ENCODE results near the gene EXOC6. TPM values are rescaled to one million over a fixed set of nuclear protein-coding genes. Genes with fewer than 3 reads are reported as not detected.

The EXOC6 gene
- total RNA-seq, 1 donor from 2014 or later: 10.1 TPM

DNA sequence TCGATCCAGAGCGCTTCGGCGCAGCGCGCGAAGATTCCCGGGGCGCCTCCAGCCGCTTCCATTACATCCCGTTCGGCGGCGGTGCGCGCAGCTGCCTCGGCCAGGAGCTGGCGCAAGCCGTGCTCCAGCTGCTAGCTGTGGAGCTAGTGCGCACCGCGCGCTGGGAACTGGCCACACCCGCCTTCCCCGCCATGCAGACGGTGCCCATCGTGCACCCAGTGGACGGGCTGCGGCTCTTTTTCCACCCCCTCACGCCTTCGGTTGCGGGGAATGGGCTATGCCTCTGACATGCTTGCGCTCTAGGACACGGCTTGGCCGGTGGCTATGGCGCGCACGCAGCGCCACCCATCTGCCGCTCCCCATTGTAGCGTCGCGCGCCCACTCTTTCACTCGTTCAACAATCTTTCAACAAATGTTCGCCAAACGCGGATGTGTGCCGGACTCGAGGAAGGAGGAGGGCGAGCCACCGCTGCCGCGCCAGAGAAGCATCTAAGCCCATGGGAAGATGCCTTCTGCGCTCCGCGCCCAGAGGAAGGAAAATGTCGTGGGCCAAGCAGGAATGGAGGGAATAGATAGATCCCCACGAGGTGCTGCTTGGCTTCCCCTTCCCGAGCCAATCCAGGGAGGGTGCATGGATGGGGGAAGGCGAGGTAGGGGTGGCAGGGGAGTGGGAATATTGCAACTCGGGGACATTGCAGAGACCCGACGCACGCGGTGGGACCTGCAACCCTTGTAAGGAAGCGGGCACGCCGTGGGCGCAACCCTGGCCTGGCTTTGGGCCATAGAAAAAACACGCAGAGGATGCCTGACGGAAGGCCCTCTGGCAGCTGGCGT is 220.3 kb downstream of the EXOC6 start:
- no peak for DNase-seq (ENCODE audit: missing footprints)
- intact Hi-C loops (cut with DNase I): no loop called here
- ATAC-seq: peak; percentile 20

DNA sequence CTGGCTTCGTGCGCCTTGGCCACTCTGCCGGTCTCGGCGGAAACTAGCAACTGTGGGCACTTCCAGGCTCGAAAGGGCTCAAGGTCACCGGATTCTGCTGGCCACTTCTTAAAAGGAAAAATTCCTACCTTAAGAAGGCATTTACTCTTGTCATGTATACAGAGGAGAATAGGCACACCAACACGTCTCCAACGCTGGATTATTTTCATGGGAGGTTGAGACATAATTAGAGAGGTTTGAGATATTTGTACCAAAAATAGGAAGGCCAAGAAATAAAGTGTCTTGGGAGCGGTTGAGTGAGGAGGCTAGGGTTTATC is 220.9 kb downstream of the EXOC6 start:
- DNase-seq (ENCODE audit: missing footprints) (no peak), ATAC-seq (no peak)
- intact Hi-C loops (cut with DNase I): no loop called here

DNA sequence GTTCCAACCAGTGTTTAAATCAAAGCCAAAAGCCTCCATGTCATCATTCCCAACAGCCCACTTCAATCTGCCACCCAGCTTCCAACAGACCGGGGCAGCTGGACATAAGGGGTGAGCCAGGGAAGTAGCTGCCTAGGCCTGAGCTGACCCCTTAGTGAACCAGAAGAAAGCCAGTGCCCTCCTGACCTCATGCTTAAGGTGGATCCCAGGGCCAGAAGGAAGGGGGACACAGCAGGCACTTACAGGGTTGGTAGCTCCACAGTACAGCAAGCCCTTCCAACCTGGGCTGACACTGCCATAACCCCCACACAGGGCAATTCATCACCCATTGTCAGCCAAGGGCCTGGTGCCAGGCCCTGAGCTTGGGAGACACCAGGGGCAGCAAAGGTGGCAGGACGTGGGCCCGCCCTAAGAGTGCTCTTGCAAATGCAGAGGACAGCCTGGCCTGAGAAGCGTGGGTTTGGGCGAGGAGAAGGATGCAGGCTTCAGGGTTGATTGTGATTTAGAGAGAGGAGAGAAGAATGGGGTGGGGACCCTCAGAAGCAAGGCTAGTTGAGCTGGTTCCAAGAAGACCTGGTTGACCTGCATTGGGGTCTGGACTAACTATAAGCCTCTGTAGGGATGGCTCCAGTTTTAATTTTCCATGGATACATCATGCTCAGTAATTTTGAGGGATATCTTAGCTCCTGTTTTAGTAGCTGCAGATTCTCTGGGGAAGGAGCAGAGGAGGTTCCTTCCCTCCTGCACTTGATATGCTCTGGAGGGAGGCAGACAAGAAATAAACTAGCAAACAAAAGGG is 222.3 kb downstream of the EXOC6 start:
- ATAC-seq (no peak), DNase-seq (ENCODE audit: missing footprints) (no peak)
- intact Hi-C loops (cut with DNase I): no loop called here

DNA sequence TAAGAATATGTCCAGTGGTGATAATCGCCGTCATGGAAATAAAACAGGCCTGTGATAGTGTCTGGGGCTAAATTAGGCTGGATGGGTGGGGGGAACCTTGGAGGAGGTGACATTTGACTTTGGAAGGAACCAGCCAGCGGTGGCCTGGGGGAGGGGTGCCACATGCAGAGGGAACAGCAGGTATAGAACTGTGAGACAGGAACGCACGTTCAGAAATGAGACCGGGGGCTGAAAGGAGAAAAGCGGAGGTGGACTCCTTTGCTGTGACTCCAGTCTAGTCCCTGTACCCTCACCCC is 222.8 kb downstream of the EXOC6 start:
- intact Hi-C loops (cut with DNase I): no loop called here
- no peak for DNase-seq (ENCODE audit: missing footprints)
- ATAC-seq: no peak

DNA sequence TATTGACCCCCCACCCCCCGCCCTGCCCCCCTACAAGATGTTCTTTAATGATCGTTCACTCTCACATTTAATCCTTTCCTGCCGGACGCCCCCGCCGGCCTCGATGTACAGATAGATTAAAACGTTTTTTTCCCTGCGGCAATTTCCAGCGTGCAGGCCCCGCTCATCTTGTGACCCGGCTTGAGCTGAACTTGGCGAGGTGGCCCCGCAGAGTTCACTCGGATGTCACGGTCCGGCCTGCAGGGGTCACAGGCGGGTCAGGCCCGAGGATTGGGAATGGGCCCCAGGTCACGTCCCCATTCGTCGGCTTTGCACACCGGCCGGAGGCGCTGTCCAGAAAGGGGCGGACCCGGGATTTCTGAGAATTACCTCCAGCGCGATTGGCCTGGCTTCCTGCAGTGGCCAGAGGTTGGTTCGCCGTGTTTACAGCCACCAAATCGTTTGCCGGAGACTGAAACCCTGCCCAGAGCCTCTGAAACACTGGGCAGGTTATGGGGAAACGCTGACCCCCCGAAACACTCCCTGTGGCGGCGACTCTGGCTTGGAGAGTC is 223.4 kb downstream of the EXOC6 start:
- ATAC-seq (no peak), DNase-seq (ENCODE audit: missing footprints) (no peak)
- intact Hi-C loops (cut with DNase I): no loop called here

DNA sequence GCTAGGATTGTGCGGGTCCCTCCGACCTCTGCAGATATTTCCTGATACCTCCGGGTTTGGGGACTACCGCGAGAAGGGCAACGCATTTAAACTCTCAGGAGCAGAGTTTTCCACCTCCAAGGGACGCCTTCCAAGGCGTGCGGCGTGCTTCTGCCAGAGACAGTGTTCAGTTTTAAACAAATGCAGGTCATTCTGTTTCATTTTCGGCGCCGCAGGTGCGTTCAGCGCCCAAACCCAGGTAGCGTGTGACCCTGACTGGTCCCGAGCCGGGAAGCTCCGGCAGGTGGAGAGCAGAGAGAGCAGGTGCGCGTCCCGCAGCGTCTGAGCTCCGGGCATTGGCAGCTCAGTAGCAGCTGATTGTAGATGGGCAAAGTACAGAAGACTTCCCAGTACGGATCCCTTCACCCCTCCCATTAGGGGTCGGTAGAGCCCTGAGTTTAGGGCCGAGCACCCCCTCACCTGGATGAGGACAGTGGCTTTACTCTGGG is 223.9 kb downstream of the EXOC6 start:
- intact Hi-C loops (cut with DNase I): no loop called here
- ATAC-seq: no peak
- DNase-seq (ENCODE audit: missing footprints): no peak

DNA sequence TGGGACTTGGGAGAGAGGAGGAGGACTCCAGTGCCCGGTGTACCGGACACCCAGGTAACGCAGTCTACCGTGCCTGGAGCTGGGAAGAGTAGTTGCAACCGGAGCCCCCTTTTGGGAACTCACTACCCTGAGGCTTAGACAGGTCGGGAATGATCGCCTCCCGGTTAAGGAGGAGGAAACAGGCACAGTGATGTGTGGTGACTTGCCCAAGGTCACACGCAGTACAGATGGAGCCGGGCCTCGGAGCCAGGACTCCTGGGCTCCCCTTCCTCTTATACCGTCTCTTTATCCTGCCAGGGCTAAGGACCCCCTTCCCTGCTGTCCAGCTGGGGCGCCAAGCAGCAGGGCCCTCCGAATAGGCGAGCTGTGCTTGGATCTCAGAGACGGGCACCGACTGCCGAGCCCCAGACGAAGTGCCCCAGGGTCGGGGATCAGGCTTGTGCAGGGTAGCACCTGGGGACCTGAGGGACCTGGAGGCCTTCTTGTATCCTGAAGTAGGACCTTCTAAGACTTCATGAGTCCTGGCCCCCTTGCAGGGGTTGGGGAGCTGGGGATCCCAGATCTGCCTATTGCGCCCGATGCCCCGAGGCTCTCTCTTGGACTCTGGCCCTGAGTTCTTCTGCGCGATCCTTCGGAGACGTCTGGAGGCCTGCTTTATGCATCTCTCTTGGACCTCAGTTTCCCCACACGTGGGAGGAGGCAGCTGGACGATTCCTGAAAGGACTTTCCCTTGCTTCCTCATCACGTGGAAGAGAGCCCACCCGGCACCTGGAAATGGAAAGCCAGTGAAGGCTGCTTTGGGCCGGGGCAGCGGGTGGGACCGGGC is 224.6 kb downstream of the EXOC6 start:
- ATAC-seq (no peak), DNase-seq (ENCODE audit: missing footprints) (no peak)

DNA sequence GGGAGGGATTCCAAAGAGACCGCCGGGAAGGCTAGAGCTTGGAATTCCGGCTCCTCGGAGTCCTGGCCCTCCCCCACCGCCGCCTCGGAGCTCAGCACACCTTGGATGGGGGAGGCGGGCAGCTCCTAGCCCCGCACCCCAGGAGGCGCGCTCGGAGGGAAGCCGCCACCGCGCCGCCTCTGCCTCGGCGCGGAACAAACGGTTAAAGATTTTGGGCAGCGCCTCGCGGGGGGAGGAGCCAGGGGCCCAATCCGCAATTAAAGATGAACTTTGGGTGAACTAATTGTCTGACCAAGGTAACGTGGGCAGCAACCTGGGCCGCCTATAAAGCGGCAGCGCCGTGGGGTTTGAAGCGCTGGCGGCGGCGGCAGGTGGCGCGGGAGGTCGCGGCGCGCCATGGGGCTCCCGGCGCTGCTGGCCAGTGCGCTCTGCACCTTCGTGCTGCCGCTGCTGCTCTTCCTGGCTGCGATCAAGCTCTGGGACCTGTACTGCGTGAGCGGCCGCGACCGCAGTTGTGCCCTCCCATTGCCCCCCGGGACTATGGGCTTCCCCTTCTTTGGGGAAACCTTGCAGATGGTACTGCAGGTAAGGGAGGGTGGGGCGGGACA is 225.3 kb downstream of the EXOC6 start, which contains the start of gene CYP26A1:
TSS of gene CYP26A1 (plus strand) at position 355 of the 608 bp plus-strand sequence. CDS start at position 397, 42 bp downstream.
- intact Hi-C loops (cut with DNase I): no loop called here
- no peak for DNase-seq (ENCODE audit: missing footprints)

More for the DNA sequence above, 224.6 kb downstream of the EXOC6 start:
- intact Hi-C loops (cut with DNase I): no loop called here

DNA sequence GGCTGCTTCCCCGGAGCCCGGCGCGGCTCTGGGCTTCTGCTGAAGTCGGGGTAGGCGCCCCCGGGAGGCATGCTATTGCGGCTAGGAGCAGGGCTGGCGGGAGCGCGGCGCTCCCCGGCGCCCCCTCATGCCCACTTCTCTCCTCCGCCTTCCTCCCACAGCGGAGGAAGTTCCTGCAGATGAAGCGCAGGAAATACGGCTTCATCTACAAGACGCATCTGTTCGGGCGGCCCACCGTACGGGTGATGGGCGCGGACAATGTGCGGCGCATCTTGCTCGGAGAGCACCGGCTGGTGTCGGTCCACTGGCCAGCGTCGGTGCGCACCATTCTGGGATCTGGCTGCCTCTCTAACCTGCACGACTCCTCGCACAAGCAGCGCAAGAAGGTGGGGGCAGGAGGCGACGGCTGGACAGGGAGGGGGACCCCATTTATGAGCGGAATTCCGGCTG is 225.9 kb downstream of the EXOC6 start:
- intact Hi-C loops (cut with DNase I): no loop called here
- DNase-seq (ENCODE audit: missing footprints) (no peak), ATAC-seq (no peak)

More for the DNA sequence above, 225.3 kb downstream of the EXOC6 start, which contains the start of gene CYP26A1:
- no peak for ATAC-seq

DNA sequence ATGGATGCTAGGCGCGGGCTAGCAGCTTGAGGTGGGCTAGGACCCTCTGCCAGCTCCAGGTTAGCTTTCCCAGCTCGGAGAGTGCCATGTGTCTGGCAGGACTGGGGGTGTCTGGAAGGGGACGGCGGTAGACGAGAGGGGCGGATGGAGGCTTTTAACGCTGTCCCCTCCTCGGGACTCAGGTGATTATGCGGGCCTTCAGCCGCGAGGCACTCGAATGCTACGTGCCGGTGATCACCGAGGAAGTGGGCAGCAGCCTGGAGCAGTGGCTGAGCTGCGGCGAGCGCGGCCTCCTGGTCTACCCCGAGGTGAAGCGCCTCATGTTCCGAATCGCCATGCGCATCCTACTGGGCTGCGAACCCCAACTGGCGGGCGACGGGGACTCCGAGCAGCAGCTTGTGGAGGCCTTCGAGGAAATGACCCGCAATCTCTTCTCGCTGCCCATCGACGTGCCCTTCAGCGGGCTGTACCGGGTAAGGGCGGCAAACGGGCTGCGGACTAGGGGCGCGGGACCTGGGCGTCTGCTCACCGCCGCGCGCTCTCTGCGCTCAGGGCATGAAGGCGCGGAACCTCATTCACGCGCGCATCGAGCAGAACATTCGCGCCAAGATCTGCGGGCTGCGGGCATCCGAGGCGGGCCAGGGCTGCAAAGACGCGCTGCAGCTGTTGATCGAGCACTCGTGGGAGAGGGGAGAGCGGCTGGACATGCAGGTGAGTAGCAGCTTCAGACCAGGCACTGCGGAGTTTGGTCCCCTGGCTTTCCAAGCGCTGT is 226.5 kb downstream of the EXOC6 start:
- DNase-seq (ENCODE audit: missing footprints): no peak
- no peak for ATAC-seq

DNA sequence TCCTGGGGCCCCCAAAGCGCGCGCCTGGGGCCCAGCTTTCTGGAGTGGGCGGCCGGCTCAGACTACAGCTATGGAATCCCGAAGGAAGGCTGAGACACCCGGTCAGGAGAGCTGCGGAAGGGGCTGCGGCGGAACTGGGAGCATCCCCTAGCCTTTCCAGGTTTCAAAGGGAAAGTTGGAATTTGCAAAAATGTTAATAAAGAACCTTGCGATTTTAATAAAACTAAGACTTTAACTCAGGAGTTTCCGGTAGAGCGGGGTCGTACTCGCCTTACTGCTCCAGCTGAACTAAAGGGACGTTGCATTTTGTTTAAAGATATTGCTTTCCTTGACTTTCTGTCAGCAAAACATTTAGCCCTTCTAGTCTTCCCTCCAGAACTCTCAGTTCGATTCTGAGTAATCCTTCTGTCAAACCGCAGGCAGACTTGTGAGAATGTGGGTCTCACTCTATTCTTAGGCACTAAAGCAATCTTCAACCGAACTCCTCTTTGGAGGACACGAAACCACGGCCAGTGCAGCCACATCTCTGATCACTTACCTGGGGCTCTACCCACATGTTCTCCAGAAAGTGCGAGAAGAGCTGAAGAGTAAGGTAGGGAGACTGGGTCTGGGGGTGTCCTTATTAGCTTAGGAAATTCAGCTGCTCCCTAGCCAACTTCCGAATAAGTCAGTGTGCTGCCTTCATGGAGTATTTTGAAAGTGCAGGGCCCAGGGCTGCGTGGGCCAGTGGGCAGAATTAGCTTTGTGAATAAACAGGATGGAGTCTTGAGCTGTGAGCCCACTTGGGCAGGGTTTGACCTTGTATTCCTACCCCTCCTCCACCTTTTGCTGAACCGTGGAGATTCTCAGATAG is 227.3 kb downstream of the EXOC6 start:
- ATAC-seq (no peak), DNase-seq (ENCODE audit: missing footprints) (no peak)
- intact Hi-C loops (cut with DNase I): no loop called here

More for the DNA sequence above, 226.5 kb downstream of the EXOC6 start:
- intact Hi-C loops (cut with DNase I): no loop called here

DNA sequence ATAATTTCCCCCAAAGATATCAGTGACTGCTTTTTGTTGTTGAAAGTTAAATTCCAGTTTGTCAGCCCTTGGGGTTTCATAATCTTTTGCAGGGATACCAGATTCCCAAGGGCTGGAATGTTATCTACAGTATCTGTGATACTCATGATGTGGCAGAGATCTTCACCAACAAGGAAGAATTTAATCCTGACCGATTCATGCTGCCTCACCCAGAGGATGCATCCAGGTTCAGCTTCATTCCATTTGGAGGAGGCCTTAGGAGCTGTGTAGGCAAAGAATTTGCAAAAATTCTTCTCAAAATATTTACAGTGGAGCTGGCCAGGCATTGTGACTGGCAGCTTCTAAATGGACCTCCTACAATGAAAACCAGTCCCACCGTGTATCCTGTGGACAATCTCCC is 228.6 kb downstream of the EXOC6 start:
- DNase-seq (ENCODE audit: missing footprints) (no peak), ATAC-seq (no peak)
- intact Hi-C loops (cut with DNase I): no loop called here

DNA sequence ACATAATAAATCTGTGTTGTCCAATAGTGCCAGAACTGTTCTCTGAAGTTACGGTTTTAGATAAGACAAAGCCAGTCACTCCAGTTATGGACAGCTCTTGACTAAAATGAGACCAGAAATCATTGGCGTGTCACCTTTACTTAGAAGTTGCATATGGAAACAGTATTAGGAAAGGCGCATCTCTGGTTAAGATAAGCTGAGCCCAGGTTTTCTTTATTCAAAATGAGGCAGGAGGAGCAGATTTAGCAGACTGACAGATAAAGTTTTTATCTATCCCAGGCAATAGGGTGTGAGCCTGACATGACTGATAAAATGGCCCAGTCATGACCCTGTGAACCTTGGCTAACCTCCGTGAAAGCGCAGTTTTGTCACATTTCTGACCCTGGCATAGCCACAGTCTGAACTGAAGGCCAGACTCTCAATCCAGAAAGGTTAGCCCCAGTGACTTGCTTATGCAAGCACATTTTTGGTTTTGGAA is 229.6 kb downstream of the EXOC6 start:
- no peak for DNase-seq (ENCODE audit: missing footprints)
- intact Hi-C loops (cut with DNase I): no loop called here
- ATAC-seq: no peak

DNA sequence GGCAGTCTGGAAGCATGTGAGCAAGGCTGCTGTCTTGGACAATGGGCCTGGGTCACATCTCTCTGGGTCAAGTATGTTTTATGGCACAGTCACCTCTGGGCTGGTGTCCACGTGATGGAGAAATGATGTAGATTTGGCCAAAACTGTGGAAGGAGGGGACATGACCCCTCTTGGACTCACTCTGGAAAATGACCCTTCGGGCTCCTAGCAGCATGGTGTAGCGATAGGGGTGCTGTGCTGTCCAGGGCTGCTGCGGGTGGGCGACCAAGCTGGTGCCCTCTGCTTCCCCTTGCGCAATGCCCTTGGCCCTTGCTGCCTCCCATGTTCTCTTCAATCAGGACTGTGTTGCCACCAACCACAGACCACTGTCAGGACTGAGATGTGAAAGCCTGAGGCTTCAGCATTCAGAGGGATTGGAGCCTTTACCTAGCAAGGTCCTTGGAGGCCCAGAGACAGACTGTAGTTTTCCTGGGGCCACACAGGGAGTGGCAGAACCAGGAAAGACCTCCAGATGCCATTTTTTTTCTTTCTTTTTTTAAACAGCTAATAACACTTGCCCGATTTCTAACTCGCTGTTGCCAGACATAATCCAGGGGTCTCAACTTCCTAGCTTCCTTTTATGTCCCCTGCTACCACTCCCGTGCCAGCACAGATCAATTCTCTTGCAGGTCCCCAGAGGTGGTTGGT is 231.5 kb downstream of the EXOC6 start:
- DNase-seq (ENCODE audit: missing footprints): no peak
- intact Hi-C loops (cut with DNase I): loop anchor here (2.0 to 5.0 kb wide), 2 partner anchors 209 to 272 kb away; no protein-coding TSS in a partner anchor
- ATAC-seq: no peak

DNA sequence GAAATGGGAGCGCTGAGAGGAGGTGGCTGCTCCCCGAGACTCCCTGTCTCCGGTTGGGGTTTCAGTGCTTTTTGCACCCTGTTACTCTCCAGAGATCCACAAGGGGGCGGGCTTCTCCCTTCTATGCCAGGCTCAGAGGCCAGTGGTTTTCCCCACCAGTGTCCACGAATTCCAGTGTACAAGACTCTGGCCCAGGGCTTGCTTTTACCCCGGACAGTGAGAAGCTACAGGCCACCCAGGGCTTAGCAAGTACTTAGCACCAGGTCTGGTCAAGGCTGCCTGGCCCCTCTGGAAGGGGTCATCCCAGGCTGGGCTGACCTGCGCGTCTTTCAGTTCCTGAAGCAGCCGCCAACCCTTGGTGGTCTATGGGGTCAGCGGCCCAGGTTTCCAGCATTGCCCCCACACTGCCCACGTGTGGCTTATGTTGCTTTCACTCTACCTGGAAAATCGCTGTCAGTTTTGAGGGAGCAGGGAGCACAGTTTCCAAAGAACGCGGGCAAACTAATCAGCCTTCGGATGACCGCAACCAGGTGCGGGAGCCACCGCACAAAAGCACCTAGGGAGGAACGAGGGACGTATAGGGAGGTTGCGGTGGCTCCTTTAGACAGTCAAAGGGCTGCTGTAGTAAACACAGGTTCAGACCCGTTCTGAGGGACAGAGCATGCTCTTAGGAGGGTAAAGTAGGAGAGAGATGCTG is 232.2 kb downstream of the EXOC6 start:
- DNase-seq (ENCODE audit: missing footprints): no peak
- intact Hi-C loops (cut with DNase I): loop anchor here (2.0 to 5.0 kb wide), 2 partner anchors 208 to 272 kb away; no protein-coding TSS in a partner anchor
- ATAC-seq: peak; percentile 50

Data from Right ventricle myocardium inferior (tissue), 1 donor.